ENCODE measurements around the gene INPP4B.

DNA sequence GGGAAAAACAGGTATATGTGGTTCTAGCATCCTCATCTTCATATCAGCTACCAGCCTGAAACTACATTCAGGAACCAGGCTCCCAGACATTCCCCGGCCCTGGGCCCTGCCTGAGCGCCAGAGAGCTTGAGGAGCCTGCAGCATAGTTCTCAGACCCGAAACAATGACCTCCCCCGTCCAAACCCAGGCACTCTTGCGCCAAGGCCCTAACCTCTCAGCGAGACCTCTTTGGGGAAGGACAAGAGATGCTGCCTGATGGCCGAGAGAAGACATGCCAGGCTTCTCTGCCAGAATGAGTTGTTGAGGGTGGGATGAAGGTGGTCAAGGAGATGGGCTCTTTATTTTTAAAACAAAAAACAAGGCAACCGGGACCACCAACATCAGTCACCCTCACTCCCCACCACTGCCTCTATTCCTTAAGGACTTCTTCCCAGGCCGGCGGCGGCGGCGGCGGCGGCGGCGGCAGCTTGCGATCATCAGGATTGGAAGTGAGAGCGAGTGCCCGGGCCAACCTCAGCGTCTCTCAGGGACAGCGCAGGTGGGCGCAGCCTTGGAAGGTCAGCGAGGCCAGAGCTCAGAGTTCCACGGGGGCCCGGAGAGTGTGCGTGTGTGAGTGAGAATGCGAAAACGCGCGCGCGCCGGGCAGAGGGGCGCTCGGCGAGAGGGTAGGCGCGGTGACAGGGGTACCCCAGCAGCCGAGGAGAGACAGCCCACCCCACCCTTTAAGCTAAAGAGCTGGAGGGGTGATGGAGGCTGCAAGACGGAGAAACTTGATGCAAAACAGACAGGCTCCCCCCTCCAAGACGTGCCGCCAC lies 601 bp downstream of the INPP4B start:
- TF ChIP-seq, protein P1, sequence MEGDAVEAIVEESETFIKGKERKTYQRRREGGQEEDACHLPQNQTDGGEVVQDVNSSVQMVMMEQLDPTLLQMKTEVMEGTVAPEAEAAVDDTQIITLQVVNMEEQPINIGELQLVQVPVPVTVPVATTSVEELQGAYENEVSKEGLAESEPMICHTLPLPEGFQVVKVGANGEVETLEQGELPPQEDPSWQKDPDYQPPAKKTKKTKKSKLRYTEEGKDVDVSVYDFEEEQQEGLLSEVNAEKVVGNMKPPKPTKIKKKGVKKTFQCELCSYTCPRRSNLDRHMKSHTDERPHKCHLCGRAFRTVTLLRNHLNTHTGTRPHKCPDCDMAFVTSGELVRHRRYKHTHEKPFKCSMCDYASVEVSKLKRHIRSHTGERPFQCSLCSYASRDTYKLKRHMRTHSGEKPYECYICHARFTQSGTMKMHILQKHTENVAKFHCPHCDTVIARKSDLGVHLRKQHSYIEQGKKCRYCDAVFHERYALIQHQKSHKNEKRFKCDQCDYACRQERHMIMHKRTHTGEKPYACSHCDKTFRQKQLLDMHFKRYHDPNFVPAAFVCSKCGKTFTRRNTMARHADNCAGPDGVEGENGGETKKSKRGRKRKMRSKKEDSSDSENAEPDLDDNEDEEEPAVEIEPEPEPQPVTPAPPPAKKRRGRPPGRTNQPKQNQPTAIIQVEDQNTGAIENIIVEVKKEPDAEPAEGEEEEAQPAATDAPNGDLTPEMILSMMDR (IDR thresholded peaks at IDR 0.05; ENCODE audit: low read depth, low read length), result no peak
- no peak for TF ChIP-seq EZH2phosphoT487 (IDR thresholded peaks at IDR 0.05; ENCODE audit: low read depth)
